GM18499 (cell line): ENCODE data around the gene OR4F6.
"Not testable (repeated sequence)": the region's sequence is repeated elsewhere in the genome, so short reads cannot be mapped to it uniquely, and the experiment has no call there.

Experiments
- ATAC-seq: cut with Tn5 transposase; IDR thresholded peaks from one replicate; pipeline ENCODE4 v1.9.1; 2021; ENCODE audit warnings: moderate number of reproducible peaks; ENCODE audit not compliant: insufficient read depth, unreplicated experiment

Gene OR4F6, protein sequence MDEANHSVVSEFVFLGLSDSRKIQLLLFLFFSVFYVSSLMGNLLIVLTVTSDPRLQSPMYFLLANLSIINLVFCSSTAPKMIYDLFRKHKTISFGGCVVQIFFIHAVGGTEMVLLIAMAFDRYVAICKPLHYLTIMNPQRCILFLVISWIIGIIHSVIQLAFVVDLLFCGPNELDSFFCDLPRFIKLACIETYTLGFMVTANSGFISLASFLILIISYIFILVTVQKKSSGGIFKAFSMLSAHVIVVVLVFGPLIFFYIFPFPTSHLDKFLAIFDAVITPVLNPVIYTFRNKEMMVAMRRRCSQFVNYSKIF

DNA sequence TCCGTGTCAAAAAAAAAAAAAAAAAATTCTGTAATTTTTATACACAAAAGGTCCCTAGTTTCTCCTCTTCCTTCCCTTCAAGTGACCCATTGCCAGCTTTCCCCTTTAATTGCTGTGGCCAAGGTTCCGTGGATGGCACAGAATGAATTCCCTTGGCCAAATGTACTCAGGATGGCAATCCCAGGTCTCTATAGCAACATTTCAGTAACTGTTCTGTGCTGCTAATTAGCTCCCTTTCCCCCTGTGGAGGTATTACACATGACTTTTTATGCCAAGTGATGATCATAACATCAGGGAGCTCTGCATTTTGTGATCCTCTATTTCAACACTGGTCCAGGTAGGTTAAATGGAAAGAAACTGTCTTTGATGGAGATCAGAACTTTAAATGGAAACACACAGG is at the start of gene OR4F6:
TSS of gene OR4F6 (plus strand) at position 301 of the 400 bp plus-strand sequence. CDS start 2,211 bp downstream, outside the sequence.
- no peak for ATAC-seq

DNA sequence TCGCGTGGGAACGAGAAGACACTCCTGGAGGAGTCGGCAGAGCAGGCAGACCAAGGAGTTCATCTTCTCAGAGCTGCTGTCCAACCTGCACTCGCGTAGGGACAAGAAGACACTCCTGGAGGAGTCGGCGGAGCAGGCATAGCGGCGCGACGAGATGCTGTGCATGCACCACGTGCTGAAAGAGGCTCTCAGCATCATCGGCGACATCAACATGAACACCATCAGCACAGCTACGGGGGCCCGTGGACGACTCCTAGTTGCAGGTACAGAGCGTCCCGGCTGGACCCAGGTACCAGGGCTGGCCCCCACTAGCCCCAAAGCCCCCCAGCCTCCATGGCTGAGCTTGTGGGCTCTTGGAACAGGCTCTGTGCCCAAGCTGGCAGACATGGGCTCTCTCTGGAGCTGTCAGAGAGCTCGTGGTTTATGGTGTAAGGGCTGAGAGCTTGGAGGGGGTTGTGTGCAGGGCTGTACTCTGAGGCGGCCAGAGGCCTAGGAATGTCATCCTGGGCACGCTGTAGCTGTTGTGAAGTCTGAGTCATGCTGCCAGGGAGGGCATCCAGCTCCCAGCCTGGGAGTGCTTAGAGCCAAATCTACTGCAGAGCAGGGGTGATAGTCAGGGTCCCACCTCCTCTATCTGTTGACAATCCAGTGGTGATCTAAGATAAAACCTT is 38.5 kb upstream of the OR4F6 start:
- ATAC-seq = not testable (repeated sequence)

DNA sequence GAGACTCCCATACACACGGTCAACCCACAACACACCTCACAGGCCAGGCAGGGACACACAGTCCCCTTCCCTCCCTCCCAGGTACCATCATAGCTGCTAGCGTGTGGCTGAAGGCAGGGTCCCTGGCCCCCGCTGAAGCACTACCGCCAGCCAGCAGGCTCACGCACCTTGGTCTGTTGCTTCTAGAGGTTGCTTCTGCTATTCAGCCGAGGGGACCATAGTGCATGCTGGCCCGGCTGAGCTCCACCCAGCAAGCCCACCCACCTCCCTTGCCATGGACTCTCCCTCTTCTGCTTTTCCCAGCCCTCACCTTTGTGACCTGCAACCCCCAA is 38.0 kb upstream of the OR4F6 start:
- ATAC-seq = not testable (repeated sequence)

DNA sequence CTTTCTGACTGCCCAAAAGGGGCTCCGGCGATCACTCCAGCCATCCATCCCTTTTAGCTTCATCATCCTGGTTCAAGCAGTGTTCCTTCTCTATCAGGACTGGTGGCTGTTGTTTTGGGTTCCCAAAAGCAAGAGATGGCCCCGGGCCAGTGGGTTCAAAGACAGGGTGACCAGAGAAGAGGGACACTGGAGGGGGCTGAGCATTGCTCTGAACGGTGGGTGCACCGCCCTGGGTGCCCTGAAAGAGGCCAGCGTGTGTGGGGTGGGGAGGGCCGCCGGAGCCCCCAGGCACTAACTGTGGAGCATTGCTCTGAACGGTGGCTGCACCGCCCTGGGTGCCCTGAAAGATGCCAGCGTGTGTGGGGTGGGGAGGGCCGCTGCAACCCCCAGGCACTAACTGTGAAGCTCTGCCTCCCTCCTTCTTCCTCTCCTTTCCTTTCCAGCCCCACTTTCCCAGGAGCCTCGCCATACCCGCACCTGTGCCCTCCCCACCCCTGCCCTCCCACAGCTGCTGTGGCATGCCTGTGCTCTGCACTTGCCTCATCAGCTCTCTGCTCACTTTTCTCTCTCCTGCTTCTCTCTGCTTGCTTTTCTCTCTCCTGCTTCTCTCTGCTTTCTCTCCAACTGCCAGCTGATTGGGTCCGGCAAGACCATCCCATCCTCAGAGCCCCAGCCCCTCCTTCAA is 37.4 kb upstream of the OR4F6 start:
- ATAC-seq = no peak

DNA sequence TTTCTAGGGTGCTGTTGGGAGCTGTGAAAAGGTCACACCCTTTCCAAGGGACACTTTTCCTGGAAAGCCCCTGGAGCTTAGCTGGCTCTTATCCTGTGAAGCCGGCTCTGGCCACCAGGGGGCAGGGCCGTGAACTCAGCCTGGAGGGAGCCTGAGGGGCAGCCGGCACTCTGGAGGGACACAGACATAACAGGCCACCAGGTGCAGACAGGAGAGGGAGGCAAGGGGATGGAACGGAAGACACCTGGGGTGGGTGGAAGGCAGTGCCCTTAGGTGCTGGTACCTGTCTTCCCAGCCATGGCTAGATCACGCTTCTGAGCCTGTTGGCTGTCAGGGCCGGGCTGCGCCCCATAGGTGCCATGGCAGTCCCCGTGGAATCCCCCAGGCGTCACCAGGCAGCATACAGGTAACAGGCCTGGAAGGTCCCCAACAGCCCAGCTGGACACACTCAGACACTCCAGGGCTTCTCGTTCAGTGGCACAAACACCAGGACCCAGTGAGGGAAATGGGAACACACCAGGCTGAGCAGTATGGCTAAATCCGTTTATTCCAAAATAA is 36.1 kb upstream of the OR4F6 start:
- not testable (repeated sequence) for ATAC-seq

DNA sequence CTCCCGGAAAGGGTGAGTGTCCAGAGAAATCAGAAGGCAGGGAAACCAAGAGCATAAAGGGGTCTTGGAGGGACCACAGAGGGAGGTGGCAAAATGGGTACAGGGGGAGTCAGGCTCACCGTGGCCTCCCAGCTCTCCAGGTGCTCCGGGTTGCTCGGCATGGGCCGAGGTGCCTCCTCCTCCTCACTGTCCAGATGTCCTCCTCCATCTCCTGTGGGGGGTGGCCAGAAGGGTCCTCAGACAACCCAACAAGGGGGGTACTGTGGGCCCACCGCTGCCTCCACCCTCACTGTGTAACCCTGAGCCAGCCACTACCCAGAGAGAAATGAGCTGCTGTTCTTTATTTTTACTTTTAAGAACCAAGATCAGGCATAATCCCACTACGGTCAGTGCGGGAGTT is 30.4 kb upstream of the OR4F6 start:
- no peak for ATAC-seq

DNA sequence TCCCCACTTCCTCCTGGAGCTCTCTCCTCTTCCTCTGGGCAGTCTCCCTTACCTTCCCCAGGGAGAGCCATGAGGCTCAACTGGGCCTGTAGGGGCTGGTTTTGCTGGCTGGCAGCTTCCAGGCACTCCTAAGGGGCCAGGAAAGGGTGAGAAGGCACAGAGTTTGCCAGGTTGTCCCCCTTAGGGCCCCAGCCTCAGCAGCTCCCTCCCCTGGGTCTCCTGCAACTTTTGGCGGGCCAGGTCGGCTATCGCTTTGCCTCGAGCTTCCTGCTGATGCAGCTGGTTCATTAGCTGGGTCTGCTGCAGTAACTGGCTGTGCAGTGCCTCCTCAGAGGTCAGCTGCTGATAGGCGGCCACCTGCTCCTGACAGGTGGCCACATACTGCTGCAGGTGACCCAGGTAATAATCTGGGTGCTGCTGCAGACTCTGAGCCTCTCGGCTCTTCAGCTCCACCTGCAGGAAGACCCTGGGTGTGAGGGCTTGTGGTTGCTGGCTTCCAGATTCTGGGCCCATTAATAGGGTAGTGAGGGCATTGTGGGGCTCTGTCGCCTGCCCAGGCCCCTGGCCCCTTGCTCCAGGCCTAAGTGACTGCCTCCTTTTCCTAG is 29.7 kb upstream of the OR4F6 start:
- no peak for ATAC-seq

DNA sequence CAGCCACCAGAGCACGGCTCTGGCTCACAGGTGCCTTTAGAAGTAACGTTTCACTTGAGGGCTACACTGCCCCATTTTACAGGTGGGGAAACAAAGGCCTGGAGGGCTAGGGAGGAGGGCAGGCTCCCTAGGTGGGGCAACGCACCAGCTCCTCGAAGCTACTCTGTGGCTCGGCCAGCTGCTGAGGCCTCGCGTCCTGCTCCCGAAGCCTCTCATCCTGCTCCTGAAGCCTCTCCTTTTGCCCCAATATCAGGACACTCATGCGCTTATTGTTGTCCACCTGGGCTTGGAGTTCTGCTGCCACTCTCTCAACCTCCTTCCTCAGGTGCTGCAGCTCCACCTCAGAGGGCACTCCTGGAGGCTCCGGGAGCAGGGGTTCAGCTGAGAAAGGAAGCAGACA is 28.2 kb upstream of the OR4F6 start:
- no peak for ATAC-seq

DNA sequence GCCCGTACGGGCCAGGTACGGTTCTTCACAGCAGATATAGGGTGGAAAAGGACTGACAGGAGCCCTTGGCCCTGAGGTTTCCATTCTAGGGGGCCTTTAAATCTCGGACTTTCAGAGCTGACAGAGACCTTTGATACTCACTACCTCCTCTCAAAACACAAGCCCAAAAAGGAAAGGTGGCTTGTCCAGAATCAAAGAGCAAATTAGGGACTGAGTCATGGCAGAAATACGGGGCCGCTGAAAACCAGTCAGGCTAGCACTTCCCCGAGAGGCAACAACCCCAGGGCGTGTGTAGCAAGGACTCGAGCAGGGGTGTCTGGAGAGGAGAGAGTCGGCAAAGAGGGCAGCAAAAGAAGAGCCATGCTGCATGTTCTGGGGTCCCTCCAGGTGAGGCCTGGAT is 24.7 kb upstream of the OR4F6 start:
- ATAC-seq = not testable (repeated sequence)

DNA sequence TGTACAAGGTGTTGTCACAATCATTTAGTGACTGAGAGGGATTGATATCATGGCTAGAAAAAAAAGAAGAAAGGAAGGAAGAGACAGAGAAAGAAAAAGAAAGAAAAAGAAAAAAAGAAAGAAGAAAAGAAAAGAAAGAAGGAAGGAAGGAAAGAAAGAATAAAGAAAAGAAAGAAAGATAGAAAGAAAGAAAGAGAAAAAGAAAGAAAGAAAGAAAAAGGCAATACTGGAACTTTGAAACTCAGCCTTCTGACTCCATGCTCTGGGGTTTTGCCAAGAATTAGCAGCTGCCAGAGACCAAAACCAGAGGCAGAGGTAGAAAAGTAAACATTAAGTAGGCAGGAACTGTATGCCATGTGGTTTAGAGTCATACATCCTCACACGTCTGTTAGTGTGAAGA is 23.1 kb upstream of the OR4F6 start:
- not testable (repeated sequence) for ATAC-seq

DNA sequence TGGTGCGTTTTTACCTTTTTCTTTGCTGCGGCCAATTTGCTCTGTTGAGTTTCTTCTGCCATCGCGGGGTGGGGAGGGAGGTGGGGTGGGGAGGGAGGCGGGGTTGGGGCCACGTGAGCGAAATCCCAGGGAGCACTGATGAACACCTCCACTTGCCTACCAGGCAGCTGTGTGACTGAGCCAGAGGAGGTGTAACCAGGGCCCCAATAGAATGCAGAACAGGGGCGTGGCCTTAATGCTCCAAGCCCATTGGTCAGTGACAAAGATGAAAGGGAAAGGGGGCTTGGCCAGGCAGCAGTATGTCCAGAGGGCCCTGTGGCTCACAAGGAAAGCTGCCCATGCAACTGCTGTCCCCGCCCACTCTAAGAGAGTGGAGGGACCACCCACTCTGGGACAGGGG is 21.4 kb upstream of the OR4F6 start:
- ATAC-seq = no peak

DNA sequence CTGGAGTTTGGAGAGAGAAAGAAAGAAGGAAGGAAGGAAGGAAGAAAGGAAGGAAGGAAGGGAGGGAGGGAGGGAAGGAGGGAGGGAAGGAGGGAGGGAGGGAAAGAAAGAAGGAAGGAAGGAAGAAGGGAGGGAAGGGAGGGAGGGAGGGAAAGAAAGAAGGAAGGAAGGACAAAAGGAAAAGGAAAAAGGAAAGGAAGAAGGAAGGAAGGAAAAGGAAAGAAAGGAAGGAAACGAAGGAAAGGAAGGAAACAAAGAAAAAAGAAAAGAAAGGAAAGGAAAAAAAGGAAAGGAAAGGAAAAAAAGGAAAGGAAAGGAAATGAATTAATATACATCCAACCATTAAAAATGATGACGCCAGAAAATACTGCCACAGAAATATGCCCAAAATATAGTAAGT is 18.7 kb upstream of the OR4F6 start:
- no peak for ATAC-seq

DNA sequence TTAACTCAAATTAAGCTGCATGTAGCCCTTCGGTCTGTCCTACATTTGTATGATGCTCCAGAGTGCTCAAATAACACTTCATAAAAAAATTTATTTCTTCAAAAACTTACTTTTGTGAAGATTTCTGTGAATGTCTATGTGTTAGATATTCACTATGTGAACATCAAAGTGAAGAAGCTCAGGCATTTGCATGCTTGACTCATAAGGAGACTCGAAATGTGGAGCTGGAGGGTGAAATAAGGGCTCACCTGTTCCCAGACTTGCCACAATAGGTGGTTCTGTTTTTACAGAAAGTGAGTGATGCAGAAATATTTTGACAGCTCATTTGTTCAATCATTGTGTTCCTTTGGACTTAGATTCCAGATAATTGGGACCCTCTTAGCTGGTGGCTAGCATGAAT is 16.9 kb upstream of the OR4F6 start:
- not testable (repeated sequence) for ATAC-seq

DNA sequence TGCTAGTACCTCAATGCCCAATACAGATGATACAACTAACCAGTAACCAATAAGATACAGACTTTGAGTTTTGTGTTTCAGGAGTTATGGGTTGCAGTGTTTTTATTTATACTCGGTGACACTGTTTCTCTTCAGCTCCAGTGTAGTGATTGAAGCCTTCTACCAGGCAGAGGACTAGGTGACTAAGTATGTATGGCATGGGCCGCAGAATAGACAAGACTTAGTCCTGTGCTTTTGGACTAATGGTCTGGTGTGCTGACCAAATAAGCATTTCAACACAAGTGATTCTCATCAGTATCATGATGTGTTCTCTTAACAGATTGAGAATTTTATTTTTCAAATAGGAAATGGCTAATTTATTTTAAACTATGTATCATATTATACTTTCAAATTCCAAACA is 15.3 kb upstream of the OR4F6 start:
- ATAC-seq = not testable (repeated sequence)

DNA sequence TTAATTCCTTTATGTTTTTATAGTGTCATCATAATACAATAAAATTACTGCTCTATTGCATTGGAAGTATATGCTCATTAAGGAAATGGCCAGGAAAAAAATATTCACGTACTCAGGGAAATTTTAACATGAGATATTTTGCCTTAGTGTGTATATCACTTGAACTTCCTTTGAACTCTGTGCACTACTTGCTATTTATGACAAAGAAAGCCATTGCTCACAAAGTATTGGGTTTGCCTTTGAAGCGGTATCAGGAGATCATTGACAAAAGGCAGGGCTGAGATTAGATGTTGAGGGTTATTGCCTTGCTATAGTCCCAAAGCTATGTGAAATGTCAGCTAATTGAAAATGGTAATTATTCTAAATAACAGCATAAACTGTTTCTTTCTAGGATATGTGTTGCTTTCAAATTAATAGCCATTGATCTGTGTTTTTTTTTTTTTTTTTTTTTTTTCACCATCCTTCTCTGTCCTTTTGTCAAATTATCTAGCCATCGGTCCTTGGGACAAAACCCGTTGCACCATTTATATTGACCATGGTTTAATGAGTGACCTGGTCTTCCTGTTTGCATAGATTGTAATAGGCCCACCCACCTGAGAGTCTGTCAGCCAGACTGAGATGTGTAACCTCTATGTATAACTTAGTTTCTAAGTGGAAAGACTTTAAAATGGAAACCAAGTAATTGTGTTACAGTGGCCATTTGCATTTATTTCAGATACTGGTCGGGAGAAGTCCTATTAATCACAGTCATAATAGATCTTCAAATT is 14.6 kb upstream of the OR4F6 start:
- ATAC-seq = not testable (repeated sequence)

DNA sequence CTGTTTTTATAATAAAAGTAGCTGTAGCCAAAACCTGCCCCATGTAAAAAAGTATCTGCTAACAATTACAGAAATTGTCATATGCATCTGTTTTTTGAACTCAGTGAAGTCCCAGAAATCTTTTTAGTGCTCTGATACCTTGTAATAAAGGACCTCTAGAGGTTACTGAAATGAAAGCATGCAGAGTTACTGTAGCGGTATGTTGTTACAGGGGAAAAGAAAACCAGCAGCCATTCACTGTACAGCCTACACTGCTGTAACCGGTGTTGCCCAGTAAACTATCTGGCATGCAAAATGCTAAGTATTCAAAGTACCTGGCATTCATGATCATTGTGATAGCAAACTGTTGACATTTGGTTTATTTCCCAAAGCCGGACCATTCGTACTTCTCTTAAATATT is 12.6 kb upstream of the OR4F6 start:
- ATAC-seq = not testable (repeated sequence)

DNA sequence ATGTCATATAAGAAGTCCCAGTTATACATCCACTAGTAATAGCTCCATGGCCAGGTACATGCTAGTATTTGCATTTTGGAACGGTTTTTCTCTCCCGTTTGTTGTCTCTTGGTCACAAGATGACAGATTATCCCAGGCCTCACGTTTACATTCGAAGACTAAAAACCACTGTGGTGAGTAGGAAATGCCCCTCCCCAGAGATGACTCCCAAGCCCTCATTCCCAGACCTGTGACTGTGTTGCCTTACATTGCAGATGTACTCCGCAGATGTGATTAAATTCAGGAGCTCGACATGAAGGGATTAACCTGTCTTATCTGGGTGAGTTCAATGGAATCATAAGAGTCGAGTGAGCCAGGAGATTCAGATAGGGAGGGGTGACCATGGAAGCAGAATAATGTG is 9.3 kb upstream of the OR4F6 start:
- ATAC-seq = not testable (repeated sequence)

DNA sequence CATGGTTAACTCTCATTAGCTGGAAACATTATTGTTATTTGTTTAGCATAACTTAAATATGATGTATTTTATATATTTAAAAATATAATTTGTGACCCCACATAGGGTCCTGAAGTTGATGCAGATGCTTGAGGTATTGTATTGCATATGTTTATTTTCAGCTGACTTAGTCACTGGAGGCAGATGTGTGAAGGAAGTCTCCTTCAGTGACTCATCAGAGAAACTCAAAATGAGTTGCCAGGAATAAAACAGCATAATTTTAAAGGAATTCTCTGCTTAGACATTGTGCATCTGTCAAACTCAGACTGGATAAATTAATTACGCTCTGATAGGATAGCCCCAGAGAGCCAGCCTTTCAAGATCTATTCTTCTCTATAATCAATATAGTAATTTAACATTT is 7.9 kb upstream of the OR4F6 start:
- ATAC-seq = no peak

DNA sequence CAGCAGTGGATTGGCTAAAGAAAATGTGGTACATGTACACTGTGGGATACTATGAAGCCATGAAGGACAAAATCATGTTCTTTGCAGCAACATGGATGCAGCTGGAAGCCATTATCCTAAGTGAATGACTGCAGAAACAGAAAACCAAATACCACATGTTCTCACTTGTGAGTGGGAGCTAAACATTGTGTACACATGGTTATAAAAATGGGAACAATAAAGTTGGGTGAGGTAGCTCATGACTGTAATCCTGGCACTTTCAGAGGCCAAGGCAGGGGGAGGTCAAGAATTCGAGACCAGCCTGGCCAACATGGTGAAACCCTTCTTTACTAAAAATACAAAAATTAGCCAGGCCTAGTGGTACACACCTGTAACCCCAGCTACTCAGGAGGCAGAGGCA is 3.6 kb upstream of the OR4F6 start:
- no peak for ATAC-seq

DNA sequence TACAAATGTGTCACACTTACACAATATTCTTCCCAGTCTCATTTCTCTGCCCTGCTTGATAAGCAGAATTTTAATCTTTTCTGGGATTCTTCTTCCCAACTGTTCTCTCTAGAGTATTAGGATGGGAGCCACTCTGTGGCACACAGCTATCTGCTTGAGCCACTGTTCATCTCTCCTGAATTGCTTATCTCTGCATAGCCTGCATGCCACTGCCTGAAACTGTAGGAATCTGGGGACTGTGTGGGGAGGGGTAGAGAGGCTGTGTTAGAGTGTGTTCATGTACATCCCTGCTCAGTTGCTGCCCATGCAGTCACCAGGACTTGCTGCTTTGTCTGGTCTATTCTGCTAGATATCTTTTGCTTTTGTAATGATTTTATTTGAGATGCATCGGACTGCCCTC is 2.3 kb upstream of the OR4F6 start:
- no peak for ATAC-seq
